H1 (cell line): ENCODE data around the gene DOP1B. TPM values are rescaled to one million over a fixed set of nuclear protein-coding genes. Genes with fewer than 3 reads are reported as not detected.

ENCODE experiments used
- CTCF ChIA-PET: fragments of 300-600 bp; sonication (Branson Sonifier 250); formaldehyde crosslinking; loops from one replicate; lab custom pipeline; 2021; ENCODE audit not compliant: partially characterized antibody; lab: Charles Lee
- POLR2A ChIA-PET: fragments of 300-600 bp; sonication (Branson Sonifier 250); formaldehyde crosslinking; loops from one replicate; lab custom pipeline; 2021; ENCODE audit warnings: inconsistent platforms; ENCODE audit not compliant: partially characterized antibody; lab: Charles Lee
- DNase-seq, 2 experiments: peaks; one replicate each; pipeline versions ENCODE4 v3.0.0 to v3.0.0-alpha.2; 2010 to 2022; ENCODE audit warnings: low spot score in 2 of 2, low read depth in 1 of 2, mixed read lengths in 1 of 2
- FAIRE-seq: peaks from 2 replicates; lab custom pipeline; 2011; peaks lifted over from hg19 to GRCh38; lab: Jason Lieb, UNC
- H2AFZ ChIP-seq: 2 replicates; pipeline ENCODE4 v1.8.1; 2012; ENCODE audit warnings: low read length, inconsistent platforms
- H2AK5ac ChIP-seq: 2 replicates; pipeline ENCODE4 v1.6.1; 2013; ENCODE audit warnings: low read depth, low read length
- H2BK120ac ChIP-seq: replicated peaks from 2 replicates; pipeline ENCODE3; 2013; ENCODE audit warnings: low read depth, low read length, inconsistent platforms
- H2BK12ac ChIP-seq: 2 replicates; pipeline ENCODE4 v1.6.1; 2013; ENCODE audit warnings: low read depth, low read length
- H2BK15ac ChIP-seq: 2 replicates; pipeline ENCODE4 v1.6.1; 2013; ENCODE audit warnings: low read length
- H2BK20ac ChIP-seq: 2 replicates; pipeline ENCODE4 v1.6.1; 2013; ENCODE audit warnings: low read length
- H2BK5ac ChIP-seq: 2 replicates; pipeline ENCODE4 v1.6.1; 2013; ENCODE audit warnings: low read depth, low read length
- H3K14ac ChIP-seq: 2 replicates; pipeline ENCODE4 v1.6.1; 2013; ENCODE audit warnings: inconsistent platforms; ENCODE audit not compliant: insufficient read length
- H3K18ac ChIP-seq: 2 replicates; pipeline ENCODE4 v1.6.1; 2013; ENCODE audit warnings: low read length; ENCODE audit errors: extremely low read depth
- H3K23ac ChIP-seq: 2 replicates; pipeline ENCODE4 v1.6.1; 2013; ENCODE audit warnings: inconsistent platforms; ENCODE audit not compliant: insufficient read length
- H3K23me2 ChIP-seq: 2 replicates; pipeline ENCODE4 v1.6.1; 2013; ENCODE audit warnings: low read depth, low read length
- H3K27ac ChIP-seq: 2 replicates; pipeline ENCODE4 v1.6.1; 2011; ENCODE audit warnings: low read depth, low read length, inconsistent platforms
- H3K27me3 ChIP-seq, 4 experiments: replicated peaks in 1 of 4; 1 replicate in 1 of 4; 2 replicates in 3 of 4; pipeline versions ENCODE4 v1.6.1 to v1.8.1; 2011 to 2013; ENCODE audit warnings: low read length in 3 of 4, mild to moderate bottlenecking in 3 of 4, inconsistent platforms in 2 of 4, mixed read lengths in 2 of 4, moderate library complexity in 1 of 4; ENCODE audit not compliant: control insufficient read depth in 3 of 4, insufficient read depth in 3 of 4; ENCODE audit errors: extremely low read depth in 1 of 4
- H3K36me3 ChIP-seq, 4 experiments: 2 replicates each; pipeline versions ENCODE4 v1.6.1 to v1.8.1; 2011 to 2013; ENCODE audit warnings: mild to moderate bottlenecking in 4 of 4, low read length in 3 of 4, moderate library complexity in 2 of 4, control low read depth in 1 of 4, inconsistent platforms in 1 of 4; ENCODE audit not compliant: insufficient read depth in 4 of 4, control insufficient read depth in 2 of 4
- H3K4ac ChIP-seq: replicated peaks from 2 replicates; pipeline ENCODE3; 2013; ENCODE audit warnings: low read length, low read depth, mixed read lengths, inconsistent platforms; ENCODE audit not compliant: insufficient read length
- H3K4me1 ChIP-seq, 4 experiments: replicated peaks in 1 of 4; 1 replicate in 1 of 4; 2 replicates in 3 of 4; pipeline versions ENCODE4 v1.6.1 to v1.8.1; 2011 to 2013; ENCODE audit warnings: low read length in 3 of 4, inconsistent platforms in 2 of 4, mixed read lengths in 1 of 4; ENCODE audit not compliant: insufficient read depth in 4 of 4, control insufficient read depth in 3 of 4
- H3K4me2 ChIP-seq, 2 experiments: 2 replicates each; pipeline versions ENCODE4 v1.6.1 to v1.8.1; 2011 to 2013; ENCODE audit warnings: low read depth in 2 of 2, low read length in 2 of 2, control low read depth in 1 of 2, inconsistent platforms in 1 of 2, mild to moderate bottlenecking in 1 of 2; ENCODE audit not compliant: insufficient read depth in 1 of 2
- H3K4me3 ChIP-seq, 4 experiments: fragments of 200-600, 300-600 bp in 1 of 4; sonication (generic), shearing (Covaris generic), sonication (Bioruptor Twin) in 1 of 4; 2 replicates each; pipeline versions ENCODE4 v1.5.1 to v1.8.1; 2011 to 2016; ENCODE audit warnings: low read length in 4 of 4, low read depth in 3 of 4, control low read depth in 2 of 4, inconsistent platforms in 2 of 4, mild to moderate bottlenecking in 2 of 4, mixed read lengths in 1 of 4, moderate library complexity in 1 of 4; ENCODE audit not compliant: insufficient read depth in 2 of 4; ENCODE audit errors: extremely low read depth in 1 of 4
- H3K56ac ChIP-seq: replicated peaks from 2 replicates; pipeline ENCODE3; 2013; ENCODE audit warnings: low read depth, mild to moderate bottlenecking, mixed read lengths, low read length, inconsistent platforms; ENCODE audit not compliant: insufficient read length
- H3K79me1 ChIP-seq: 2 replicates; pipeline ENCODE4 v1.6.1; 2013; ENCODE audit warnings: low read depth, low read length, control low read depth
- H3K79me2 ChIP-seq, 2 experiments: 2 replicates each; pipeline versions ENCODE4 v1.6.1 to v1.8.1; 2012 to 2013; ENCODE audit warnings: low read length in 2 of 2, mild to moderate bottlenecking in 2 of 2, inconsistent platforms in 1 of 2; ENCODE audit not compliant: insufficient read depth in 2 of 2, control insufficient read depth in 1 of 2
- H3K9ac ChIP-seq, 4 experiments: replicated peaks in 1 of 4; 1 replicate in 1 of 4; 2 replicates in 3 of 4; pipeline versions ENCODE4 v1.6.1 to v1.8.1; 2011 to 2013; ENCODE audit warnings: low read depth in 3 of 4, low read length in 3 of 4, control low read depth in 2 of 4, mild to moderate bottlenecking in 2 of 4, moderate library complexity in 2 of 4, inconsistent platforms in 1 of 4; ENCODE audit errors: extremely low read depth in 1 of 4
- H3K9me3 ChIP-seq, 2 experiments: 2 replicates each; pipeline versions ENCODE4 v1.6.1 to v1.8.1; 2012 to 2013; ENCODE audit warnings: mild to moderate bottlenecking in 2 of 2, moderate library complexity in 2 of 2, control low read depth in 1 of 2, inconsistent platforms in 1 of 2, low read depth in 1 of 2, low read length in 1 of 2, mixed read lengths in 1 of 2; ENCODE audit not compliant: insufficient read depth in 2 of 2
- H4K20me1 ChIP-seq, 2 experiments: replicated peaks in 1 of 2; 2 replicates each; pipeline versions ENCODE3 to v1.8.1; 2011 to 2013; ENCODE audit warnings: inconsistent platforms in 2 of 2, low read length in 2 of 2, mild to moderate bottlenecking in 1 of 2; ENCODE audit not compliant: insufficient read depth in 2 of 2, control insufficient read depth in 1 of 2
- H4K5ac ChIP-seq: 2 replicates; pipeline ENCODE4 v1.6.1; 2013; ENCODE audit warnings: low read length, low read depth, mixed read lengths, inconsistent platforms; ENCODE audit not compliant: insufficient read length
- H4K8ac ChIP-seq: 2 replicates; pipeline ENCODE4 v1.8.0; 2013; ENCODE audit warnings: mild to moderate bottlenecking, moderate library complexity, low read length, inconsistent platforms; ENCODE audit not compliant: insufficient read depth; ENCODE audit errors: extremely low read depth
- H4K91ac ChIP-seq: replicated peaks from 2 replicates; pipeline ENCODE3; 2013; ENCODE audit warnings: low read length, mixed read lengths, inconsistent platforms; ENCODE audit not compliant: insufficient read length
- JUN ChIP-seq: IDR thresholded peaks from 2 replicates; pipeline ENCODE4 v1.6.1; 2011; ENCODE audit warnings: low read depth, mild to moderate bottlenecking, improper control_type of control experiment, low read length
- KDM1A ChIP-seq: fragments of 200-600, 300-600 bp; sonication (generic); IDR thresholded peaks from 2 replicates; pipeline ENCODE4 v1.7.1; 2016; ENCODE audit warnings: mild to moderate bottlenecking, low read length, borderline replicate concordance
- PHF8 ChIP-seq: fragments of 200-600 bp; sonication (generic); conservative IDR thresholded peaks from 2 replicates; pipeline ENCODE4 v1.7.1; 2012; ENCODE audit warnings: low read depth, mild to moderate bottlenecking, inconsistent platforms, low read length, moderate library complexity
- WGBS, 2 experiments: shearing (Covaris generic) in 1 of 2; methylation state at CpG; one replicate each; pipeline versions ENCODE4 v1.1.6 to v1.1.7; 2013 to 2015; ENCODE audit warnings: low lambda C conversion rate in 2 of 2, mixed read lengths in 2 of 2, inconsistent platforms in 1 of 2, low coverage in 1 of 2, missing lambda C conversion rate in 1 of 2; ENCODE audit not compliant: insufficient replicate concordance in 2 of 2, insufficient coverage in 1 of 2, insufficient read length in 1 of 2; ENCODE audit errors: extremely low coverage in 1 of 2, missing lambda C conversion rate in 1 of 2; 5-methylcytosine and 5-hydroxymethylcytosine counted together
- polyA plus RNA-seq, 7 experiments: library from polyadenylated mRNA; depleted of rRNA in 3 of 7; stranded (reverse) in 5 of 7; unstranded in 2 of 7; fragments of >200 nt in 5 of 7; fragments of 200-250 nt in 2 of 7; gene quantifications; 1 replicate in 5 of 7; 2 replicates in 1 of 7; 4 replicates in 1 of 7; pipeline versions ENCODE4 v1.2.1 to v1.2.3, GENCODE V29; 2011 to 2013; ENCODE audit warnings: missing spikeins in 2 of 7, mixed read lengths in 2 of 7
- total RNA-seq: library from RNA; stranded (reverse); fragmentation: NEBNext Ultra II Directional; extraction: Animal tissue kit (Norgen Biotek cat#: 25700); gene quantifications from 2 replicates; pipeline ENCODE4 v1.2.1, GENCODE V29; 2021

DOP1B gene
- total and polyA plus RNA-seq, 2 of the 8 experiments (the other 6 are each of a cell fraction or from before 2014, with no cell fraction given): 2.8 to 9.9 TPM

- no peaks in the 10 kb centered on the region for H3K23me2 ChIP-seq
- H2AFZ ChIP-seq: no peak overlapping the region
- no peaks in the 10 kb centered on the region for H3K27me3 ChIP-seq
- H3K23ac ChIP-seq: no peak overlapping the region
- no peaks in the 10 kb centered on the region for H3K79me1 ChIP-seq
- no peak overlapping the region for H4K8ac ChIP-seq
- no peak overlapping the region for H3K14ac ChIP-seq
- no peak overlapping the region for H2BK15ac ChIP-seq
- H3K4me2 ChIP-seq: no peak overlapping the region
- H3K18ac ChIP-seq: no peak overlapping the region
- no peaks in the 10 kb centered on the region for H4K20me1 ChIP-seq
- no peak for DNase-seq
- no peaks in the 10 kb centered on the region for H3K4me1 ChIP-seq
- no peak overlapping the region for H3K9ac ChIP-seq
- no peaks in the 10 kb centered on the region for H3K36me3 ChIP-seq
- H2BK20ac ChIP-seq: no peak overlapping the region
- no peak overlapping the region for H4K91ac ChIP-seq
- no peak overlapping the region for H3K56ac ChIP-seq
- ChIA-PET CTCF (interaction anchor here (0.6 to 5.7 kb wide), 7 partner anchors 7 to 146 kb away, joined by 3 to 46 read pairs (median 4); no protein-coding TSS in a partner anchor), POLR2A (no interaction called here)
- H3K27ac ChIP-seq: no peak overlapping the region
- H4K5ac ChIP-seq: no peak overlapping the region
- H2BK120ac ChIP-seq: no peak overlapping the region
- no peaks in the 10 kb centered on the region for H3K9me3 ChIP-seq
- WGBS, 2 experiments: 71% methylated on average over 1 of the region's 1 CpG; no CpG with 5 or more reads in 1 of the 2 experiments
- no peak overlapping the region for H3K4me3 ChIP-seq
- H3K4ac ChIP-seq: no peak overlapping the region
- no peak overlapping the region for H2BK5ac ChIP-seq
- H2AK5ac ChIP-seq: no peak overlapping the region
- TF ChIP-seq PHF8 (no peak), JUN (no peak), KDM1A (no peak)
- no peaks in the 10 kb centered on the region for H3K79me2 ChIP-seq
- H2BK12ac ChIP-seq: no peak overlapping the region
- no peak for FAIRE-seq
Measured at GRCh38 chr21:36203603-36203889, 46.9 kb downstream of the DOP1B start.
